Liver (tissue), 10 donors: ENCODE measurements around the gene ZNF837. TPM values are rescaled to one million over a fixed set of nuclear protein-coding genes. Genes with fewer than 3 reads are reported as not detected.

Experiments used
- DNase-seq: peaks from one replicate; pipeline ENCODE4 v3.0.0-alpha.2; 2017; ENCODE audit warnings: low spot score
- H3K27ac ChIP-seq, 2 donors: one replicate each; pipeline ENCODE4 v1.7.0; 2013; ENCODE audit warnings: inconsistent platforms in 2 of 2, low read length in 2 of 2, control low read depth in 1 of 2, low read depth in 1 of 2, mild to moderate bottlenecking in 1 of 2
- H3K27me3 ChIP-seq, 4 donors: one replicate each; pipeline versions ENCODE4 v1.6.1 to v1.7.0; 2013; ENCODE audit warnings: low read length in 3 of 4, inconsistent platforms in 1 of 4, mild to moderate bottlenecking in 1 of 4, moderate library complexity in 1 of 4; ENCODE audit not compliant: control insufficient read depth in 4 of 4, insufficient read depth in 4 of 4
- H3K36me3 ChIP-seq, 4 donors: one replicate each; pipeline versions ENCODE4 v1.6.1 to v1.7.0; 2013; ENCODE audit warnings: low read length in 3 of 4, mild to moderate bottlenecking in 3 of 4, low read depth in 1 of 4, moderate library complexity in 1 of 4; ENCODE audit not compliant: control insufficient read depth in 4 of 4, insufficient read depth in 3 of 4
- H3K4me1 ChIP-seq, 4 donors: one replicate each; pipeline versions ENCODE4 v1.6.1 to v1.7.0; 2013; ENCODE audit warnings: low read length in 3 of 4, mild to moderate bottlenecking in 3 of 4, moderate library complexity in 1 of 4; ENCODE audit not compliant: control insufficient read depth in 4 of 4, insufficient read depth in 4 of 4
- H3K4me3 ChIP-seq, 3 donors: one replicate each; pipeline versions ENCODE4 v1.6.1 to v1.7.0; 2013; ENCODE audit warnings: low read length in 3 of 3, control low read depth in 1 of 3, low read depth in 1 of 3, mild to moderate bottlenecking in 1 of 3
- H3K9ac ChIP-seq, 2 donors: one replicate each; pipeline ENCODE4 v1.7.0; 2013; ENCODE audit warnings: low read length in 2 of 2, mild to moderate bottlenecking in 2 of 2, moderate library complexity in 2 of 2, control low read depth in 1 of 2, low read depth in 1 of 2
- H3K9me3 ChIP-seq, 4 donors: one replicate each; pipeline versions ENCODE4 v1.6.1 to v1.7.0; 2013; ENCODE audit warnings: low read length in 3 of 4; ENCODE audit not compliant: control insufficient read depth in 4 of 4
- HNF4A ChIP-seq, 2 donors: conservative IDR thresholded peaks; 2 replicates each; pipeline ENCODE4 v1.6.1; 2016; ENCODE audit warnings: antibody characterized with exemption in 2 of 2, mild to moderate bottlenecking in 2 of 2
- ZBTB33 ChIP-seq: IDR thresholded peaks from 2 replicates; pipeline ENCODE4 v1.6.1; 2016; ENCODE audit warnings: antibody characterized with exemption
- WGBS: extraction: QIAGEN DNeasy Blood & Tissue Kit; methylation state at CpG from one replicate; pipeline ENCODE4 v1.1.7; 2013; 5-methylcytosine and 5-hydroxymethylcytosine counted together
- polyA plus RNA-seq, 2 donors: library from polyadenylated mRNA; stranded (reverse) in 1 of 2; unstranded in 1 of 2; fragments of 200-250 nt in 1 of 2; fragments of >200 nt in 1 of 2; fragmentation: Nextera tagmentation in 1 of 2; extraction: Ambion mirVana in 1 of 2; gene quantifications; one replicate each; pipeline versions ENCODE4 v1.2.1 to v1.2.3, GENCODE V29; 2013 to 2015
- small RNA-seq: library from RNA; depleted of rRNA; stranded (forward); fragments of <200 nt; gene quantifications from one replicate; pipeline ENCODE3, GENCODE V24; 2014
- total RNA-seq, 2 donors: library from RNA; depleted of rRNA; stranded (reverse); fragments of >200 nt; gene quantifications; one replicate each; pipeline ENCODE4 v1.2.3, GENCODE V29; 2014
- donor health status: healthy.
- donor health status: healthy.
- donor health status: healthy.
- donor health status: healthy.
- donor health status: healthy.

ZNF837 gene
- total and polyA plus RNA-seq, 4 donors: 0.54 to 3.6 (median 2.3) TPM

GRCh38 chr19:58318297-58318696 is 62.5 kb downstream of the ZNF837 start:
- no peaks in the 10 kb centered on the region for H3K27me3 ChIP-seq
- TF ChIP-seq ZBTB33 (no peak), HNF4A (conservative IDR thresholded peaks at IDR 0.05) (no peak)
- H3K9me3 ChIP-seq: no peaks in the 10 kb centered on the region
- H3K4me1 ChIP-seq: no peaks in the 10 kb centered on the region
- no peak overlapping the region for H3K4me3 ChIP-seq
- peaks cover 6 to 25% (median 17%) of the 10 kb centered on the region in 4 donors for H3K36me3 ChIP-seq
- 84% methylated on average over 4 of the region's 4 CpGs for WGBS
- DNase-seq: no peak
- H3K9ac ChIP-seq: no peak overlapping the region
- H3K27ac ChIP-seq: no peak overlapping the region

Small RNAs within 50 kb of the gene (small RNA-seq; reads per million reads assigned to genes)
- gene MIR4754: not detected
- gene MIR6806: 0.18 reads per million
- gene RNA5SP473: 0.09 reads per million

Other genes with a start within 250 kb of the ZNF837 start
- gene ZNF329, start 230.2 kb downstream of the ZNF837 start, total RNA-seq: 1 to 10 TPM; 5.4 to 6.8 TPM
- gene ZNF329, start 230.2 kb downstream of the ZNF837 start, polyA plus RNA-seq: 1 to 10 TPM; 1.2 to 2.2 TPM
- gene ZNF274, start 198.0 kb downstream of the ZNF837 start, total RNA-seq: 10 to 100 TPM; 12.8 to 18.2 TPM
- gene ZNF274, start 198.0 kb downstream of the ZNF837 start, polyA plus RNA-seq: 10 to 100 TPM in 1 of 2 donors, 1 to 10 TPM in 1; 5.7 to 10.9 TPM
- gene ZNF544, start 152.1 kb downstream of the ZNF837 start, total RNA-seq: 10 to 100 TPM; 14.9 to 25.2 TPM
- gene ZNF544, start 152.1 kb downstream of the ZNF837 start, polyA plus RNA-seq: 1 to 10 TPM; 2.5 to 7.7 TPM
- 1 to 10 TPM; 2.7 to 4.6 TPM for gene ZNF8, start 102.1 kb downstream of the ZNF837 start, total RNA-seq
- under 1 TPM; 0.37 to 0.50 TPM for gene ZNF8, start 102.1 kb downstream of the ZNF837 start, polyA plus RNA-seq
- 10 to 100 TPM; 21.4 to 28.0 TPM for gene ERVK3-1, start 75.7 kb downstream of the ZNF837 start, total RNA-seq
- 10 to 100 TPM; 17.6 to 31.7 TPM for gene ERVK3-1, start 75.7 kb downstream of the ZNF837 start, polyA plus RNA-seq
- 1 to 10 TPM; 3.1 to 3.5 TPM for gene ZSCAN22, start 54.0 kb downstream of the ZNF837 start, total RNA-seq
- under 1 TPM; 0.88 to 0.89 TPM for gene ZSCAN22, start 54.0 kb downstream of the ZNF837 start, polyA plus RNA-seq
- 100 to 1,000 TPM; 521 to 838 TPM for gene A1BG, start 27.5 kb downstream of the ZNF837 start, total RNA-seq
- 1,000 to 10,000 TPM; 1,221 to 2,157 TPM for gene A1BG, start 27.5 kb downstream of the ZNF837 start, polyA plus RNA-seq
- 1 to 10 TPM; 1.1 to 4.4 TPM for gene ZNF497, start 18.3 kb downstream of the ZNF837 start, total RNA-seq
- gene ZNF497, start 18.3 kb downstream of the ZNF837 start, polyA plus RNA-seq: 1 to 10 TPM in 1 of 2 donors, under 1 TPM in 1; 0.60 to 1.4 TPM
- gene RPS5, start 6.2 kb upstream of the ZNF837 start, total RNA-seq: 1,000 to 10,000 TPM in 1 of 2 donors, 100 to 1,000 TPM in 1; 657 to 1,403 TPM
- 100 to 1,000 TPM; 229 to 600 TPM for gene RPS5, start 6.2 kb upstream of the ZNF837 start, polyA plus RNA-seq
- not detected for gene RNF225, start 14.6 kb upstream of the ZNF837 start, total RNA-seq
- gene RNF225, start 14.6 kb upstream of the ZNF837 start, polyA plus RNA-seq: not detected
- 10 to 100 TPM in 1 of 2 donors, 1 to 10 TPM in 1; 9.4 to 12.6 TPM for gene ZNF584, start 27.6 kb upstream of the ZNF837 start, total RNA-seq
- gene ZNF584, start 27.6 kb upstream of the ZNF837 start, polyA plus RNA-seq: 10 to 100 TPM in 1 of 2 donors, 1 to 10 TPM in 1; 3.6 to 10.6 TPM
- gene ZNF132, start 59.1 kb upstream of the ZNF837 start, total RNA-seq: 1 to 10 TPM; 1.3 to 2.0 TPM
- under 1 TPM; 0.64 to 0.72 TPM for gene ZNF132, start 59.1 kb upstream of the ZNF837 start, polyA plus RNA-seq
- gene ZNF324B, start 70.6 kb upstream of the ZNF837 start, total RNA-seq: 1 to 10 TPM; 3.8 to 4.9 TPM
- 1 to 10 TPM in 1 of 2 donors, under 1 TPM in 1; 0.53 to 1.9 TPM for gene ZNF324B, start 70.6 kb upstream of the ZNF837 start, polyA plus RNA-seq
- 1 to 10 TPM; 8.4 TPM for gene ZNF324, start 86.0 kb upstream of the ZNF837 start, total RNA-seq
- 1 to 10 TPM; 2.3 to 2.6 TPM for gene ZNF324, start 86.0 kb upstream of the ZNF837 start, polyA plus RNA-seq
- 1 to 10 TPM; 2.8 to 4.6 TPM for gene ZNF446, start 95.3 kb upstream of the ZNF837 start, total RNA-seq
- gene ZNF446, start 95.3 kb upstream of the ZNF837 start, polyA plus RNA-seq: 1 to 10 TPM; 3.3 to 4.8 TPM
- 100 to 1,000 TPM in 1 of 2 donors, 10 to 100 TPM in 1; 31.9 to 395 TPM for gene SLC27A5, start 131.0 kb upstream of the ZNF837 start, total RNA-seq
- gene SLC27A5, start 131.0 kb upstream of the ZNF837 start, polyA plus RNA-seq: 100 to 1,000 TPM; 316 to 326 TPM
- 1 to 10 TPM; 2.1 to 3.2 TPM for gene ZBTB45, start 138.8 kb upstream of the ZNF837 start, total RNA-seq
- gene ZBTB45, start 138.8 kb upstream of the ZNF837 start, polyA plus RNA-seq: 1 to 10 TPM; 2.2 to 4.0 TPM
- 100 to 1,000 TPM in 1 of 2 donors, 10 to 100 TPM in 1; 80.5 to 157 TPM for gene TRIM28, start 163.0 kb upstream of the ZNF837 start, total RNA-seq
- 10 to 100 TPM; 47.1 to 88.0 TPM for gene TRIM28, start 163.0 kb upstream of the ZNF837 start, polyA plus RNA-seq
- gene CHMP2A, start 174.1 kb upstream of the ZNF837 start, total RNA-seq: 10 to 100 TPM; 58.0 to 69.5 TPM
- gene CHMP2A, start 174.1 kb upstream of the ZNF837 start, polyA plus RNA-seq: 100 to 1,000 TPM in 1 of 2 donors, 10 to 100 TPM in 1; 97.1 to 107 TPM
- 10 to 100 TPM; 12.1 to 30.7 TPM for gene UBE2M, start 177.6 kb upstream of the ZNF837 start, total RNA-seq
- gene UBE2M, start 177.6 kb upstream of the ZNF837 start, polyA plus RNA-seq: 10 to 100 TPM in 1 of 2 donors, 1 to 10 TPM in 1; 7.6 to 23.4 TPM
- gene MZF1, start 192.3 kb upstream of the ZNF837 start, total RNA-seq: 10 to 100 TPM in 1 of 2 donors, 1 to 10 TPM in 1; 9.3 to 21.1 TPM
- gene MZF1, start 192.3 kb upstream of the ZNF837 start, polyA plus RNA-seq: 1 to 10 TPM; 4.9 to 8.2 TPM